Glomerular visceral epithelial cell (primary cell): ENCODE results near the gene LCA5L.

ENCODE experiments used
- DNase-seq: peaks from one replicate; pipeline ENCODE4 v3.0.0-alpha.2; 2016; ENCODE audit errors: extremely low spot score

Gene LCA5L

DNA sequence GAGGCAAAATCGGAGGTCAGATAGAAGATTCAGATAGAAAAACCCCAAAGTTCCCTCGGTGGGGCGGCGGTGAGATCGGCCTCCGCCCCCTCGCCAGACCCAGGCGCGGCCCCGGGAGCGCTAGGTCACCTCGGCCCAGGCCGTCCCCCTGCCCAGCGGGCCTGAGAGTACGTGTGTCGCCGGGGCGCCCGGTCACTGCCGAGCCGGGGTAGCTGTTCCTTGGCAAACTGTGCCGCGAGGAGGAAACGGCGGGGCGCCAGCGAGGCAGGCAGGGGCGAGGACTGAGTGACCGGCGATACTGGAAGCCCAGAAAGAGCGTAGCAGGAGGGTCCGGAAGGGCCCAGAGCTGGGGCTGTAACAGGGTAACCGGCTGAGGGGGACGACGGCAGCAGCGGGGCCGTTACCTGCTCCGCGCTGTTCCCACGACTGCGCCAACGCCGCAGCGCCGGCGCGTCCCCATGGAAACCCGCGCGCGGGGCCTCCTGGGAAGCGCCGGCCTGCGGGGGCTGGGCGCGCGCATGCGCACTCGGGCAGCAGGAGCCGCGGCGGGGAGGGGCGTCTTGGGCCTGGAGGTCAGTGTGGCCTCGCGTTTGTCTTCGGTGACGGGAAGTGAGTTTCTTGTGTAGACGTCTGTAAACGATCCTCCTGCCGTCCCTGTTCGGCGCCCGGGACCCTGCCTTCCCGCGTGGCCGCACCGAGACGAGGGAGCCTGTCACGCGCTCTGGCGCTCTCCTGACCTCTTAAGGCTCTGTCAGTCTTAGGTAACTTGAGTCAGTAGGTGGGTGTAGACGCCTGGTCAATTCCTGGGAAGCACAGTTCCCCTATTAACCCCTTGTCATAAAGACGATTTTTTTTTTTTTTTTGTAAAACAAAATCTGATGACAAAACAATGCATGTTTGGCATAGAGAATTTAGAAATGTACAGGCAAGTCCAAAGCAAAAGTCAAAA is at the start of gene LCA5L:
Gene LCA5L (minus strand): TSS at position 458 of the 949 bp plus-strand sequence. CDS start 17,285 bp downstream, outside the sequence.
- DNase-seq: peak; percentile 95

GRCh38 chr21:39489380-39489924 is 43.9 kb upstream of the LCA5L start:
- DNase-seq: no peak

DNA sequence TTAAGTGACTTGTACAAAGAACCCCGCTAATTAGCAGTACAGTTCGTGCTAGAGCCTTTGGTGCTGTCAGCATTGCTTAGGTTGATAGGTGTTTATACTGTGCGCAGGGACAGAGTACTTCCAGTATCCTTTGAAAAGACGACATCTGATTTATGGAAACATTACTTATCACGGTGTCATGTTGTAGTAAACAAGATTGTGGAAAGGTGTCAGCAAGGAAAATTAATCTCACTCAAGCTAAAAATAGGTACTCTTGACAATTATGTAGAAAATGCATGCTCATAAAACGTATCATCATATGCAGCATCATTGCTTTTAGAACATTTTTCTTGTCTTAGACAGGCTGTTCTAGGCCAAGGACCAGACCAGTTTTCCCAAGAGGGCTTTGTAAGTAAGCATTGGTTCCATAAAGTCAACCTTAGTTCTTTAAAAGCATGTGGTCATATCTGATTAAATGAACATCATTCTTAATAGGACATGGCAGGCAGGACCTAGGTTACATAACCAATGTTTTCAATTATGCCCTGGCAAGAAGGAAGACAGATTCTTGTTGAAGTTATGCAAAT is 39.2 kb upstream of the LCA5L start:
- DNase-seq: no peak

- no peak for DNase-seq
Observed at GRCh38 chr21:39483917-39484316, 38.3 kb upstream of the LCA5L start.

GRCh38 chr21:39481886-39482285 is 36.3 kb upstream of the LCA5L start:
- no peak for DNase-seq

DNA sequence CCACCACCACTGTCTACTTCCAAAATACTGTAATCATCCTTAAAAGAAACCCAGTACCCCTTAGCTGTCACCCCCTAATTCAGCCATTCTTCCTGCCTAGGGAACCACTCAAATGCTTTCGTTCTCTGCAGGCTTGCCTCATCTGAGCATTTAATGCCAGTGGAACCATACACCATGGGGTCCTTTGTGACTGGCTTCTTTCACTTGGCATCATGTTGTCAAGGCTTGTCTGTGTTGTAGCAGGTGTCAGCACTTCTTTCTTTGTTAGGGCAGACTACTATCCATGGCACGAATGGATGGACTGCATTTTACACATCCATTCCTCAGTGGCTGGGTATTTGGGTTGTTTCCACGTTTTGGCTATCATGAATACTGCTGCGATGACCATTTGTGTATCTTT is 34.7 kb upstream of the LCA5L start:
- DNase-seq: no peak

DNA sequence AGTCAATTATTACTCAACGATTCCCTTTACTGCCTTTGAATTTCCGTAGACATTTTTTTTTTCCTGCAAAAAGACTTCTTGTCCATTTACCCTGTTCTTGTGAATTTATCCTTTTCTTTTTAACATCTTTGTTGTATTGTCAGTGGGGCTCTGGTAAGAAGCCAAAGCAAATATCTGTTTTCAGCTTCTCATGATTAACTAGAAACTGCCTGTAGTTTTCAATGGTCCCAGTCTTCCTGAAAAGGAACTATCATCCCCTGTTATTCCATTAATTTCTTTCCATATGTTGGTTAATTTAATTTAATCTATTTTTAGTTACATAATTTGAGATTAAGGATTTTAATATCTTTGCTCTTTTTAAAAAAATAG is 34.2 kb upstream of the LCA5L start:
- DNase-seq: no peak

GRCh38 chr21:39479164-39479813 is 33.7 kb upstream of the LCA5L start:
- DNase-seq: no peak

GRCh38 chr21:39474611-39475010 is 29.0 kb upstream of the LCA5L start:
- no peak for DNase-seq

- DNase-seq: no peak
Observed at GRCh38 chr21:39472786-39473185, 27.2 kb upstream of the LCA5L start.

DNA sequence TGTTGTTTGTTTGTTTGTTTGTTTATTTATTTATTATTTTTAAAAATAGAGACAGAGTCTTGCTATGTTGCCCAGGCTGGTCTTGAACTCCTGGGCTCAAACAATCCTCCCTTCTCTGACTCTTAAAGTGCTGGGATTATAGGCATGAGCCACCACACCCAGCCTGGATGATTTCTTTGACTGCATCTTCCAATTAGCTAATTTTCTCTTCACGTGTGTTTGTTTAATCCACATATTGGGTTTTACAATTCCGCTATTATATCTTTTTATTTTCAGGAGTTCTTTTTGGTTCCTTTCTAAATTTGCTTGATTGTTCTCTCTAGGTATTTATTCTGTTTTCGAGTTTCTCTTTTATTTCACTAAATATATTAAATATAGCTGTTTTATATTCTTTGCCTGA is 26.0 kb upstream of the LCA5L start:
- no peak for DNase-seq

DNA sequence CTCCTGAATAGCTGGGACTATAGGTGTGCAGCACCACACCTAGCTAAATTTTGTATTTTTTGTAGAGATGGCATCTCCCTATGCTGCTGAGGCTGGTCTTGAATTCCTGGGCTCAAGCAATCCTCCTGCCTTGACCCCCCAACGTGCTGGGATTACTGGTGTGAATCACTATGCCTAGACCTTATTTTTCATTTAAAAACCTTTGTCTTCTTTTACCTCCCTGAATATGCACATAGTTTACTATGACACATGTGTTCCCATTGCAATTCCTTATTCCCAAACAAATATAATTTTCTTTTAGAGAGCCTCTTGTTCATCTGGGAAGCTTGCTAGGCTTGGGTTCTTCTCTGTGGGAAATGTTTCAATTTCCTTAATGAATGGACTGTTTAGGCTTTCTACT is 23.0 kb upstream of the LCA5L start:
- DNase-seq: no peak

- no peak for DNase-seq
Observed at GRCh38 chr21:39467746-39468145, 22.2 kb upstream of the LCA5L start.

DNA sequence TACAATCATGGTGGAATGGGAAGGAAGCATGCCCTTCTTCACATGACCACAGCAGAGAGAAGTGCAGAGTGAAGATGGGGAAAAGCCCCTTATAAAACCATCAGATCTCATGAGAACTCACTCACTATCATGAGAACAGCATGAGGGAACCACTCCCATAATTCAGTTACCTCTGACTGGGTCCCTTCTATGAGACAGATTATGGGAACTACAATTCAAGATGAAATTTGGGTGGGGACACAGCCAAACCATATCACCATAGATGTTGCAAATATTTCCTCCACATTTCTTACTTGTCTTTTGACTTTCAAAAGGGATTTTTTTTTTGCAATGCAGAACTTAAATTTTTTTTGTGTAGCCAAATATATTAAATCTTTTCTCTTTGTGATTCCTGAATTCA is 21.0 kb upstream of the LCA5L start:
- no peak for DNase-seq

- no peak for DNase-seq
Observed at GRCh38 chr21:39463308-39463707, 17.7 kb upstream of the LCA5L start.

- no peak for DNase-seq
Observed at GRCh38 chr21:39461419-39461818, 15.8 kb upstream of the LCA5L start.

- no peak for DNase-seq
Observed at GRCh38 chr21:39456665-39457064, 11.1 kb upstream of the LCA5L start.

DNA sequence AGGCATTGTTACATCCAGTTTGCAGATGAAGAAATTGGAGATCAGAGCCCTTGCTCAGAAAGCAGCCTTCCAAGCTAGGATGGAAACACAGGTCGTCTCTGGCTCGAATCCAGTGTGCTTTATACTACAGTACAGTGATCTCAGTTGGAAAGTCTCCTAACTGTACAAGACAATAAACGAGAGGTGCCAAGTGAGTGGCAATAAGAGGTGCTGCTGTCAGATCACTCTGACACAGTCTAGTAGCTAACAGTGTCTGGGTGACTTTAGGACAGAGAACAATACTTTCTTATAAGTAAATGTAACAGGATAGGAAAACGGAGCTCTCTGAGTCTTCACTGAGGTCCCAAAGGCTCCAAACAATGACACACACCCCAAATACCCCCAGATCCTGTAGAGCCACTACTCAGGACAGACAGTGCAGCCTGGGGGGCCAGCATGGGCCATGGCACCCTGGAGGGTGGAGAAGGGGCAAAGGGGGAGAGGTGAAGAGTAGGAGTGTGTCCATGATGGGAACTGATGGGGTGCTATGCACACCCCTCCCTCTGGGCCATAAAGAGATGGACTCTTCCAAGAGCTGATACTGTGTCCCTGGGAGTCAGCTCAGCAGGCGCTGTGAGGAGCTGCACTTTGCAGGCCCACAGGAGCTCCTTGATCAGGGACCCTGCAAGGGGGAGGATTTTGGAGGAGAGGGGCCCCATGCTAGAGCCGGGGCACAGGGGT is 9.5 kb upstream of the LCA5L start:
- DNase-seq: no peak

- DNase-seq: no peak
Observed at GRCh38 chr21:39453571-39454179, 8.1 kb upstream of the LCA5L start.

DNA sequence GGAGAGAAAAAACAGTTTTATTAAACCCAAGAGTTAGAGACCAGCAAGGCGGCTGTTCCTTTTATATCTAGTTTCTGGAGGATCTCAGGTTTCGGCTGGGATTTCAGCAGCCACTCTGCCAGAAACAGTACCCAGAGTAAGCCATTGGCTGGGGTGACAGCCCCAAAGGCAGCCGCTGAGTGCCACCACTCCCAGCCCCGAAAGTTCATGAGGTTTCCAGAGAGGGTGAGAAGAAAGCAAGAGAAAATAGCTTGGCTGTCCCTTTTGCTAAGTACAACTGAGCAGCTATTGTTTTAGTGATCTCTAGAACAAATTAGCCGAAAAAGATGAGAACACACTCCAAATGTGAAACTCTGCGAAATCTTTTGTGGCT is 7.4 kb upstream of the LCA5L start:
- no peak for DNase-seq

DNA sequence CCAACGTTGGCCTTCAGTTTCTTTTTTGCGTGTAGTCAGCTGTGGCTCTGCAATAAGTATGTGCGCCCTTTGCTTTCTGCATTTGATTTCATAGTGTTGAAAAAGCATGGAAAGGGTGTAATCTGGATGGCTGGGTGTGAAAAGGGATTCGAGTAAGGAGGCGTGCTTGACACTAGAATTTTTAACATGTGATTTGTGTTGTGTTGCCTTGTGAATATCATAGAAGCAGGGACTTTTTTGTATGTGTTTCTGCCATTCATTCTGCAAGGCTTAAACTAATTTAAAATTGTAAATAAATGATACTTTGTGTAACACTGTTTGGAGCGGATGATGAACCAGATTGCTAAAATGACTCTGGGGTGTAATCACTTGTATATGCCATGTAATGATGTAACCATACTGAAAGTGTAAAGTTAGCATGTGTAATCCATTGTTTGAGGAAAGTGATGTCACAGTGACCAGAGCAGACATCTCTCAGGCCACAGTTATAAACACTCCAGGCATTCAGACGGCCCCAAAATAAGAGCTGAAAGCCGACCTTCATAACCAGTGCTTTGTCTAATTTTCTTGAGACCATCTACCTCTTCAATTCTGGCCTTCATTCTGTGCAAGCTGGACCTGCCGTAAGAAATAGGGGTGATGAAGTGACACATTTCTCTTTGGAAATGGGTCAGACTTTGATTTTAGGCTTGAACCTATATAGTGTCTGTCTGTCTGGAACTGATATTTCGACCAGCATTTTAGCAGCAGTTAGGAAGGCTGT is 6.8 kb upstream of the LCA5L start:
- no peak for DNase-seq
